Superior temporal gyrus (tissue), 1 donor: ENCODE measurements around the gene DCP2.
"Not testable (repeated sequence)": the region's sequence is repeated elsewhere in the genome, so short reads cannot be mapped to it uniquely, and the experiment has no call there.

Experiments used
- DNase-seq: peaks from one replicate; pipeline ENCODE4 v3.0.0-alpha.2; 2016; ENCODE audit errors: extremely low spot score

DCP2 gene

DNA sequence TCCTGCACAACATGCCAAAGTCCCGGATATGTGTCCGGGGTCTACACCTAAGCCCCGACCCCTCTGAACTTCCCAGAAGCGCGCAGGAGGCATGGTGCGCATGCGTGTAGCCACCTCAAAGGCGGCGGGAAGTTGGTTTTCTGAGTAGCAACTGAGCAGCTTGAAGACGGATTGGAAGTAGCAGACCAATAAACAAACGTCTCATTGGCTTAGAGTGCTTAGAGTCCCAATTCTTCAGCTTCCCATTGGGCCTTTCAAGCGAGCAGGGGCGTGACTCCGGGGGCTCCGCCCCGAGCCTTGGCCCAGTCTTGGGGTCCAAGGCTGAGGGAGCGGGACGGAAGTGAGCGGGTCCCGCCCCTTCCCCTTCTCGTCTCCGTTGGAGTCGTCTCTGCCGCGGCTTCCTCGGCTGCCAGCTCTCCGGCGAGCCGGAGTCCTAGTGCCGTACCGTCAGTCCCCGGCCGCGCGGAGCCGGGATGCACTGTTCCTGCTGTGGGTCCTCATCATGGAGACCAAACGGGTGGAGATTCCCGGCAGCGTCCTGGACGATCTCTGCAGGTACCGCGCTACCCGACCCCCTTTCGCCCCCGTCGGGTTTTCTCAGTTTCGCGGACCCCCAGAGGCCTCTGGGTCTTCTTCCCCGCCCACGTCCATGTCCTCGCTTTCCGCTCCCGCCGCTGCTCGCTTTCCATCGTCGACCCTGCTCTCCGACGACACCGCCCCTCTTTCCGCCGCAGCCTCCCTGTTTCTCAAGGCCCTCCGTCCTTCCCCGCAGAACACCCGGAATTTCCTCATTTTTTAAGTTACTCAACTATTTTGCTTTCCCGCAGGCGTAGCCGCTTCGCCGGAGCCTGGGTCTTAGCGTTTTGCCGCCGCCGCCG lies at the start of gene DCP2:
DCP2 (plus strand) TSS at position 367 of the 878 bp plus-strand sequence; CDS start at position 503, 136 bp downstream.
- peak; percentile 100 for DNase-seq

DNA sequence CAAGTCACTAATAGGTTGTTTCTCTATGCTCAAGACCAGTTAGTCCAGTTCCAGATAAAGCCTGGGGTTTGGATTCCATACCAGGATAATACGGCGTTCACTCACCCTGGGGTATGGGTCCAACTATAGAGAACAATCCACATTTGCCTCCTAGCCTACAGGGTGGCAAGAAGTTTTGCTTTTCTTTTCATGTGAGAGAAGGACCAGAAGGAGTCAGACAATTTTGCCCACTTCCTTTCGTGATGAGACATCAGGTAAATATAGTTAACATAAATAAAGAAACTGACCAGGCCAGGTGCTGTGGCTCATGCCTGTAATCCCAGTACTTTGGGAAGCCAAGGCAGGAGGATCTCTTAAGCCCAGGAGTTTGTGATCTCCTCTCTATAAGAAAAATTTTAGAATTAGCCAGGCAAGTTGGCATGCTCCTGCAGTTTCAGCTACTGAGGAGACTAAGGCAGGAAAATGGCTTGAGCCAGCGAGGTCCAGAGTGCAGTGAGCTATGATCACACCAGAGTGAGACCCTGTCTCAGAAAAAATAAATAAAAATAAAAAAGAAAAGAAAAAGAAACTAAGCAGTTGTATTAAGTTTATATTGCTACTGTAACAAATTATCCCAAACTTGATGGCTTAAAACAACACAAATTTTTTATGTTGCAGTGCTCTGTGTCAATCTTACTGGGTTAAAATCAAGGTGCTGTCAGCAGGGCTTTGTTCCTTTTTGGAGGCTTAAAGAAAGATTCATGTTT lies 47.1 kb upstream of the DCP2 start:
- no peak for DNase-seq

DNA sequence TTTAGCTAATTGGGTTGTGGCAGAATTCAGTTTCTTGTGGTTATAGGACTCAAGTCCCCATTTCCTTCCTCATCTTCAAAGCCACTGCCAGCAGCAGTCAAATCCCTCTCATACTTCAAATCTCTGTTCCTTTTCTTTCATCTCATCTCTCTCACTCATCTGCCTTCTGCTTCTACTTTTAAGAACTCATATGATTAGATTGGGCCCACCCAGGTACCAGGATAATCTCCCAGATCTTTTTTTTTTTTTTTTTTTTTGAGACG lies 46.6 kb upstream of the DCP2 start:
- no peak for DNase-seq

DNA sequence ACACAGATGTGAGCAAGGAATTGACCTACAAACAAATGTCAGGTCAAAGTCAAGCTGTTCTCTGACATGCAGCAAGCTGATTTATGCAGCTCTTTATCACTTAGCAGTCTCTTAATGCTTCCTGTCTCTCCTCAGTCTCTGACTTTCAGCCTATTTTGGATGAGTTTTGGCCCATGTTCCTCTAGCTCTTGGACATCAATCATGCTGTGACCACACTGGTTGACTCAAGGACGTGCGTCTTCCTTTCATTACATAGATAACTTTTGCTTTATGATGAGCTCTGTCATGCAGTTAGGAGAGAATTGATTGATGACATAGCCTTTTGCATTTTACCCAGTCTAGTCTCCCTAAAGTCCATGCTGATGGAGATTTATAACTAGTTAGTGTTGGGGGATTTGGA lies 45.1 kb upstream of the DCP2 start:
- DNase-seq: no peak

DNA sequence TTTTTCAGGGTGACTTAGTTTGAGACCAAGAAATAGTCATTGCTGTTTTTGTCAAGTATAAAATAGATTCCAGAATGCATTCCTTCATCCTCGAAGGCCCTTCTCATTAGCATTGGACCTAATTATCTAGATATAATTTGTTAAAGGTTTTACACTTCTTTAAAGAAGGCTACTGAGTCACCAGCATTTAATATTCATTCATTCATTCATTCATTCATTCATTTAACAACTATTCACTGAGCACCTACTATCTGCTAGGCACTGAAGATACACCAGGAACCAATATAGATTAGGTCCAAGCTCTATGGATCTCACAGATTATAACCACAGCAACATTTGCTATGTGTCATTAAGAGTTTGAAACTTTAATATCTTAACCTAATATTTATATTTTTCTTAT lies 43.5 kb upstream of the DCP2 start:
- no peak for DNase-seq

DNA sequence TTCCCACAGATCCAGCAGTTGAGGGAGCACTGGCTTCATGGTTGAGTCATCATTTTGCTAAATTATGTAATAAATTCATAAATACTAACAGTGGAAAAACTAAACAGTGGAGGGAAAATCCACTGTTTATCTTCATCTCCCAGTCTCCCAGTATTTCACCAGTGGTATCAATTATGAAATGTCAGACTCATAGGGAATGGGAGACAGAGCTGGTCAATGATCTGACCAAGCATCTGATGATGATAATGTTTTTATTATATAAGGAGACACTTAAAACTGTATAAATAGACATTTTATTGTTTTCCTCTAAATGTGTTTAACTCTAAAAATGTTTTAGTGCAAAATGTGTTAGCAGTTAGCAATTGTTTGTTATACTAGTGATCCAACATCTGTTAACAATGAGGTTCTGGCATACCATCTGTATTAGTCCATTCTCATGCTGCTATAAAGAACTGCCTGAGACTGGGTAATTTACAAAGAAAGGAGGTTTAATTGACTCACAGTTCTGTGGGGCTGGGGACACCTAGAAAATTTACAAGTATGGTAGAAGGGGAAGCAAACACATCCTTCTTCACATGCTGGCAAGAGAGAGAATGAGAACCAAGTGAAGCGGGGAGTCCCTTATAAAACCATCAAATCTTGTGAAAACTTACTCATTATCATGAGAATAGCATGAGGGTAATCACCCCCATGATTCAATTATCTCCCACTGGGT lies 42.8 kb upstream of the DCP2 start:
- DNase-seq: no peak

DNA sequence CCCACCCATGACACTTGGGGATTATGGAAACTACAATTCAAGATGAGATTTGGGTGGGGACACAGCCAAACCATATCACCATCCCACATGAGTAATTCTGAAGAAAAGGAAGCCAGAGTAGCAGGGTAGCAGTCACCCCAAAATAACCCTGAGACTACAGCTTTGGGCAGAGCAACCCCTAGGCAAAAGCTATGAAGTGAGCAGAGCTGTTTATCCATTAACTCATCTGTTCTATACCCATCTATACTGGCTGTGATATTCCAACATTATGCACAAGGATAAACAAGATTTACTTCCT lies 42.3 kb upstream of the DCP2 start:
- DNase-seq: no peak

DNA sequence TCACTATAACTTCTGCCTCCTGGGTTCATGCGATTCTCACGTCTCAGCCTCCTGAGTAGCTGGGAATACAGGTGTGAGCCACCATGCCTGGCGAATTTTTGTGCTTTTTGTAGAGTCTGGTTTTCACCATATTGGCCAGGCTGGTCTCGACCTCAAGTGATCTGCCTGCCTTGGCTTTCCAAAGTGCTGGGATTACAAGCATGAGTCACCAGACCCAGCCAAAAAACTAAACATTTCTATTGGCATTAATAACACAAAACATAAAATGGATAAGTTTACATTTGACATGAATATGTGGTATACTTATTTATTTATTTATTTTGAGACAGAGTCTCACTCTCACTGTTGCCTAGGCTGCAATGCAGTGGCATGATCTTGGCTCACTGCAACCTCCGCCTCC lies 40.9 kb upstream of the DCP2 start:
- no peak for DNase-seq

DNA sequence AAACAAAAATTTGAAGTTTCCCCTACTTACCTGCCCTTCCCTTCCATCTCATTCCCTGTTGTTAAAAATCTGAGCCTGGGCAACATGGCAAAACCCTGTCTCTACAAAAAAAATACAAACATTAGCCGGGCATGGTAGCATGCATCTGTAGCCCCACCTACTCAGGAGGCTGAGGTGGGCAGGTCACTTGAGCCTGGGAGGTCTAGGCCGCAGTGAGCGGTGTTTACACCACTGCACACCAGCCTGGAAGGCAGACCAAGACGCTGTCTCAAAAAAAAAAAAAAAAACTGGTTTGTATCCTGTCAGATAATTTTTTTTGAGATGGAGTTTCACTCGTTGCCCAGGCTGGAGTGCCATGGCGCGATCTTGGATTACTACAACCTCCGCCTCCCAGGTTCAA lies 38.3 kb upstream of the DCP2 start:
- DNase-seq: no peak

DNA sequence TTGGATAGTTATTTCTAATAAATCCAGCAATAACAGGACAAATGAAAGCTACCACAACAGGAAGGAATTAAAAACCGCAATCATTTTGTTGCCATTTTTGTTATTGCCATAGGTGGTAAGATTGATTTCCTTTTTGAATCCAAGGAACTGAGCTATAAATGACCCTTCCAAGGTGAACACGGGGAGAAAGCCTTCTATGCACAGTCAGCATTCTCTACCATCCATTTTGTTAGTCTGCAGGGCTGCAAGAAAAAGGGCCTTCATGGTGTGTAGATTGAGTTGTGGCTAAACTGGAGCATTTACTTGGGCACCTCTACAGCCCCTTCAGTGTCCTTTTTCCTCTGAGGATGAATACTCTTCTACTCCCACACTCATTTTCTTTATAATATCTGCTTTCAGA lies 35.9 kb upstream of the DCP2 start:
- DNase-seq: no peak

DNA sequence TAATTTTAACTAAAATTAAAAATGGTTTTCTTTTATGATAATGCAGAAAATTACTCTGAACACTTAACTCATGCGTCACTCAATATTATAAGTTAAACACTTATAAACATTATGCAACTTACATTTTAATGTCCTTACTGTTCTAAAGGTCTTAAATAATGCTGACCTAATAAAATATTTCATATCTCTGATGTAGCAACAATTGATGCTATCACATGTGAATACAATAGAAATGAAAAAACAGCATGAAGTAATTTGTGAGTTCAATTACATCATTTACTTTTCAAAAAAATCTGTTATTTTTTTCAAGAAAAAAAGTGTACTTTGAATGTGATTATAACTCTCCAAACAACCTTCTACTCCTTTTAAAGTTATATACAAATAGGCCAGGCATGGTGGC lies 28.1 kb upstream of the DCP2 start:
- no peak for DNase-seq

DNA sequence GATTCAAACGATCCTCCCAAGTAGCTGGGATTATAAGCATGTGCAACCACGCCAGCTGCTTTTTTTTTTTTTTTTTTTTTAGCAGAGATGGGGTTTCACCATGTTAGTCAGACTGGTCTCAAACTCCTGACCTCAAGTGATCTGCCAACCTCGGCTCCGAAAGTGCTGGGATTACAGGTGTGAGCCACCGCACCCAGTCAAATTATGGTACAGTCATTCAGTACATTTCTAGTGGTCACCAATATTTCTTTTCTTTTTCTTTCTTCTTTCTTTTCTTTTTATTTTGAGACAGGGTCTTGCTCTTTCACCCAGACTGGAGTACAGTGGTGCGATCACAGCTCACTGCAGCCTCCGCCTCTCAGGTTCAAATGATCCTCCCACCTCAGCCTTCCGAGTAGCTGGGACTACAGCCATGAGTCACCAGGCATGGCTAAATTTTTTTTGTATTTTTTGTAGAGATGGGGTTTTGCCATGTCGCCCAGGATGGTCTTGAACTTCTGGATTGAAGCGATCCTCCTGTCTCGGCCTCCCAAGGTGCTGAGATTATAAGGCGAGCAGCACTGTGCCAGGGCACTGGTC lies 25.4 kb upstream of the DCP2 start:
- DNase-seq: no peak

DNA sequence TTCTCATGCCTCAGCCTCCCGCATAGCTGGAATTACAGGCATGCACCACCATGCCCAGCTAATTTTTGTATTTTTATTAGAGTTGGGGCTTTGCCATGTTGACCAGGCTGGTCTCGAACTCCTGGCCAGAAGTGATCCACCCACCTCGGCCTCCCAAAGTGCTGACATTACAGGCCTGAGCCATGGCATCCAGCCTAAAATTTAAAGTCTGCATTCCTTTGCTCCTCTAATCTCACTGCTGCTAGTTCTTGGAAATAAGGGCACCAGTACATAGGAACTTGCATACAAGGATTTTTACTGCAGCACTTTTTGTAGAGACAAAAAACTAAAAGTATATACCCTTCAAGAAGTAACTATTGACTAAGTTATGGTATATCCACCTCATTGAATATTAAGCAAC lies 20.0 kb upstream of the DCP2 start:
- no peak for DNase-seq

DNA sequence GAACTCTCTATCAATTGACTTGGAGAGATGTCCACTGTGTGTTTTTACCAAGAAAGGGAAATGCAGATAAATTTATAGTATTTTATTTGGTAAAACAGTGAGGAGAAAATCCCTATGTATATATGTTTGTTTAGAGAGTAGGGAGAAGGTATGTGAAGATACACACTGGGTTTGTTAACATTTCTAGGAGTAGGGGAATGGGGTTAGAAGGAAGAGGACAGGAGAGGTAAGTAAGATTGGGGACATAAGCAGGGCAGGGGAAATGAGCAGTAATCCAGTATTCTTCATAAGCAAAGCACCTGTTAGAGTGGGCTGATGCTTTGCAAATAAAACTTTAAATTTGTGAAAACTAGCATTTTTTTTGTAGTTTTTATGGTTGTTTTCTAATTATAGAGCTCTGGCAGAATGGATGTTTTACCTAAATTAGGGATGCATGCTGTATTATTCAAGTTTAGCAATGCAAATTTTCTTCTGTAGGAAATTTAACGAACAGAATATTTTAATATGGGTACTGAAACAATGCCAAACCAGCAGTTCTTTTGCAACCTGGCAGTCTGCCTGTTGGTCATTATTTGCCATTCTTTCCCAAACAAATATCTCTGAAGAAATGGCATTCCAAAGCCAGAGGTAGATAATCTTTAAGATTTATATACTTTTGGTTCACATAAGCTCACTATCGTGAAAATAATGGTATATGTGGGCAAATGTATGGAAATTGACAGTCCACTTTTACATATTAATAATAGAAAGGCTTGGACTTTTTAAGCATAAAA lies 19.4 kb upstream of the DCP2 start:
- DNase-seq: no peak

DNA sequence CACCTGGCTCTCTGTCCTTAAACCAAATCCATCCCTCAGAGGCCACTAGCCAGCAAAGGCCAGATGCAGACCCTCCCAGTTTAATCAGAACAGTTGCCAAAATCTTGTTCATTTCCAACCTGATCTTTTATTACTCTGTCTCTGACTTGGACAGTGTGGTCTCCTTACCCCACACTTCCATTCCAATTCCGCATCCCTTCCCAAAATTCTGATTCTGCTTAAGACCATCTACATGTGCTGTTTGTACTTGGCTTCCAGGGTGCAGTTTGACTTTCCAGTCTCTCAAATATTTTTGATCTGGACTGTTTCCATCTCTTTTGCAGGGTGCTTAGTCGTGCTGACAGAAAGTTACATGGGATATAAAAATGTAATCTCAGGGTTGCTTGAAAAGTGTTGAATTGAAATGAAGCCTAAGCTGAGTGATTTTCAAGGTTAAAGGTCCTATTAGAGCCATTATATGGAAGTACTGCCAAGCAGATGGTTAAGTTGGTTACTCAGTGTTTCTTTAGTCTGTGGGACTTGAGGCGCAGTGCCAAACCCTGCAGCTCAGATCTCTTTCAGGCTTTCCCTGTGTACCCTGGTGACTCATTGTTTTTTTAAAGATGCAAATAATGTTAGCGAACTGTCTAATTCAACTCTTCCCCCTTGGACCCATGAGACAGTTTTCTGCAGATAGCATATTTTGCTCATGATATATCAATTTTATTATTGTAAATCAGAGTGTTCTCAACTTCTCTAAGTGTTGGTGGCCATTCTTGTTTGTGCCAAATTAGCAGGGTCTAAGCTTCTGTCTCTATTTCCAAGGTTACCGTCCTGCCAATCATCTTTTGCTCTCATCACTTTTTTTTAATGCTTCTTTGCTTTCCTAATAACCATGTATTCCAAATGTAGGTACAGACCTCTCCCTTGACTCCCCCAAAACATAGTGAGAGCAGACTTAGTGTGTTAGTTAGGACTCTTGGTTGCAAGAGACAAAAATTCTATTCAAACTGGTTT lies 18.2 kb upstream of the DCP2 start:
- DNase-seq: peak; percentile 48

DNA sequence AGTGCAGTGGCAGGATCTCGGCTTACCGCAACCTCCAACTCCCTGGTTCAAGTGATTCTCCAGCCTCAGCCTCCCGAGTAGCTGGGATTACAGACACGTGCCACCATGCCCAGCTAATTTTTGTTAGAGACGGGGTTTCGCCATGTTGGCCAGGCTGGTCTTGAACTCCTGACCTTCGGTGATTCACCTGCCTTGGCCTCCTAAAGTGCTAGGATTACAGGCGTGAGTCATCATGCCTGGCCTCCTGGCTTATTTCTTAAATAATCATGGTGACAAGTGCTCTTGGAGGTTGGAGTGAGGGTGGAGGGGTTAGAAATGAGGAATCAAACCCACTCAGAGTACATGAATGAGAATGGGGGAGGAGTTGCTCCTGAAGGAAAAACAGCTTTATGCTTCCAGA lies 16.7 kb upstream of the DCP2 start:
- DNase-seq: not testable (repeated sequence)

DNA sequence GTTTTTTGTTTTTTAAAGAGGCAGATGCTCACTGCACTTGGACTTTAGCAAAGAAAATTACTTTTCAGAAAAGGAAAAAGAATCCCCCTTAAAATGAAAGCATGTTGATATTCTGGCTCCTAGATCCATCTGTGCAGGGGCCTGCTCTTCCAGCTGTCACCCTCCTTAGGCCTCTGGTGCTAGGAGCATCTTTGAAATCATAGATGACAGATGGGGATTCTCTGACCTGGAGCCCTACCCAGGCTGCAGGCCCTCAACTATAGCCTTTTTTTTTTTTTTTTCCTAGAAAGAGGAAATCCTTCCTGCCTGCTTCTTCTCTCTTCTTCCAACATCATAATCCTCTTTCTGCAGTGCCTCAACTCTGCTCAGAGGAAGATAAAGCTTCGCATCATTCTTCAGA lies 16.3 kb upstream of the DCP2 start:
- DNase-seq: no peak

DNA sequence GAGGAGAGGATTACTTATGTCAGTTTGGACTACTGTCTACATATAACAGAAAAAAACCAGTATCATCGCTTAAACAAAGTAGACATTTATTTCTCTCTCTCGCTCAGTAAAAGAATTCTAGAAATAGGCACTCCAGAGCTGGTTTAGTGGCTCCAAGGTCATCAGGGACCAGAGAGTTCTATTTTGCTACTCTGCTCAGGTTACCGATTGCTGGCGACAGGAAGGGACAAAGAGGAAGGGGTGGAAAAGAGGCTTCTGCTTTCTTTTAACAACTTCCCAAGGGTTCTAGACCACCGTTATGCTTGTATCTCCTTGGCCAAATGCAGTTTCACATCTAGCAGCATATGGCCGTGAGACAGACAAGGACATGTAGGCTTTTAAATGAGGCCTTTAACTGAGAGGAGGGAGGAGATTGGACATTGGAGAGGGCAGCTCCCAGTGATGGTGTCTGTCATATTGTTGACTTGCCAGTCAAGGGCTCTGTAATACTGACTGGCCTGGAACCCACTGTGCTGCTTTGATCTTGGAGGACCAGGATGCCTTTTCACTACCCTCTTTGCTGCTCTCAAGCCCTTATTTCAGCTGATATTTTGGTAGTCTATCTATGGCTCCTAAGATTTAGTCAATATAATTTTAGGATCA lies 15.6 kb upstream of the DCP2 start:
- no peak for DNase-seq

DNA sequence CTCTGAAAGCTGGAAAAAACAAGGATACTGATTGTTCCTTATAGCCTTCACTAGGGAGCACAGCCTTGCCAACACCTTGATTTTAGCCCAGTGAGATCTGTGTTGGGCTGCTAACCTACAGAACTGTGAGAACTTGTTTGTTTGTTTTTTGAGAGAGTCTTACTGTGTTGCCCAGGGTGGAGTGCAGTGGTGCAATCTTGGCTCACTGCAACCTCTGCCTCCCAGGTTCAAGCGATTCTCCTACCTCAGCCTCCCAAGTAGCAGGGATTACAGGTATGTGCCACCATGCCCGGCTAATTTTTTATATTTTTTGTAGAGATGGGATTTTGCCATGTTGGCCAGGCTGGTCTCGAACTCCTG lies 13.2 kb upstream of the DCP2 start:
- DNase-seq: not testable (repeated sequence)

DNA sequence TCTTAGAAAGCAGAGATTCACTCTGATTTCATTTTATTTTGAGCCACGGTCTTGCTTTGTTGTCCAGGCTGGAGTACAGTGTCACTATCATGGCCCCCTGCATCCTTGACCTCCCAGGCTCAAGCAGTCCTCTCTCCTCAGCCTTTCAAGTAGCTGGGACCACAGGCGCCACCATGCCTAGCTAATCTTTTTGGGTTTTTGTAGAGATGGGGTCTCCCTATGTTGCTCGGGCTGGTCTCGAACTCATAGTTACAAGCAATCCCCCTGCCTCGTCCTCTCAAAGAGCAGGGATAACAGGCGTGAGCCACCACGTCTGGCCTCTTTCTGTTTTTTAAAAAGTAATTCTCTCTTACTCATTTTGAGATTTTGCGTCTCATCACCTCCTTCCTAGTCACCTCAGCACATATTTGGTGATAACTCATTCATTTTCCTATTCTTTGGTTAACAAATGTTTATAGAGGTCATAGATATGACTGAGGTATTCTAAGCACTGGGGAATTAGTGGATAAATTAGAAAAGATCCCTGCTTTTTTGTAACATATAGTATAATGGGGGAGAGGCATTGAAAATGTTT lies 10.8 kb upstream of the DCP2 start:
- no peak for DNase-seq
